Lower lobe of right lung (tissue), 2 donors: ENCODE results near the gene TMEM150B. TPM values are rescaled to one million over a fixed set of nuclear protein-coding genes. Genes with fewer than 3 reads are reported as not detected.

Experiments
- ATAC-seq, 2 donors: fragments of 200-7000 bp; cut with Tn5 transposase; one replicate each; pipeline ENCODE4 v1.9.1; 2020 to 2022; ENCODE audit warnings: mild to moderate bottlenecking in 2 of 2, moderate library complexity in 2 of 2
- DNase-seq: peaks from one replicate; pipeline ENCODE4 v3.0.0-alpha.2; 2020
- H3K27ac ChIP-seq: fragments of 200-600 bp; one replicate; pipeline ENCODE4 v1.8.0; 2022
- H3K27me3 ChIP-seq: fragments of 200-600 bp; one replicate; pipeline ENCODE4 v1.8.0; 2022; ENCODE audit warnings: low read depth
- H3K36me3 ChIP-seq: fragments of 200-600 bp; one replicate; pipeline ENCODE4 v1.8.0; 2022; ENCODE audit warnings: mild to moderate bottlenecking
- H3K4me1 ChIP-seq: fragments of 200-600 bp; one replicate; pipeline ENCODE4 v1.8.0; 2022
- H3K4me3 ChIP-seq: fragments of 200-600 bp; one replicate; pipeline ENCODE4 v1.8.0; 2022; ENCODE audit warnings: mild to moderate bottlenecking
- H3K9me3 ChIP-seq: fragments of 200-600 bp; one replicate; pipeline ENCODE4 v1.8.0; 2022
- CTCF ChIP-seq: fragments of 200-600 bp; IDR thresholded peaks from one replicate; pipeline ENCODE4 v1.8.0; 2022; ENCODE audit warnings: antibody characterized with exemption, mild to moderate bottlenecking
- intact Hi-C: fragments of 100-400 bp; cut with DNase I; formaldehyde crosslinking; loops from one replicate; pipeline ENCODE4 v1.11.0; 2022
- total RNA-seq: library from RNA; stranded (reverse); fragmentation: NEBNext Ultra II Directional; extraction: Animal tissue kit (Norgen Biotek cat#: 25700); gene quantifications from one replicate; pipeline ENCODE4 v1.2.1, GENCODE V29; 2021
- donor health status: DM: no; HTN: yes; CAD: no; lungs with severe emphysema.

The TMEM150B gene
- total RNA-seq, 1 donor from 2014 or later = 45.5 TPM

- Histone ChIP-seq H3K36me3 (peaks cover 66% of the 10 kb centered on the region), H3K27ac (no peak overlapping the region), H3K9me3 (no peaks in the 10 kb centered on the region), H3K4me3 (no peak overlapping the region), H3K27me3 (no peaks in the 10 kb centered on the region), H3K4me1 (peaks cover 2% of the 10 kb centered on the region)
- DNase-seq = no peak
- ATAC-seq = no peak
- no peak for TF ChIP-seq CTCF
- intact Hi-C loops = no loop called here
Measured at GRCh38 chr19:55273978-55274707, 51.0 kb downstream of the TMEM150B start.

GRCh38 chr19:55272142-55272541 is 53.0 kb downstream of the TMEM150B start:
- H3K4me3 ChIP-seq = no peak overlapping the region
- no peak for TF ChIP-seq CTCF
- intact Hi-C loops = no loop called here
- ATAC-seq = no peak
- H3K27ac ChIP-seq = no peak overlapping the region
- H3K27me3 ChIP-seq = no peaks in the 10 kb centered on the region
- no peak for DNase-seq
- H3K9me3 ChIP-seq = no peaks in the 10 kb centered on the region
- no peaks in the 10 kb centered on the region for H3K4me1 ChIP-seq
- H3K36me3 ChIP-seq = peaks cover 62% of the 10 kb centered on the region

GRCh38 chr19:55270172-55270942 is 54.8 kb downstream of the TMEM150B start:
- Histone ChIP-seq H3K36me3 (peaks cover 46% of the 10 kb centered on the region), H3K9me3 (no peaks in the 10 kb centered on the region), H3K4me3 (no peak overlapping the region), H3K27me3 (no peaks in the 10 kb centered on the region), H3K4me1 (no peaks in the 10 kb centered on the region), H3K27ac (no peak overlapping the region)
- TF ChIP-seq CTCF = no peak
- intact Hi-C loops = no loop called here
- DNase-seq (no peak), ATAC-seq (peak in 1 of 2 donors; percentile 40)

- Histone ChIP-seq H3K27me3 (no peaks in the 10 kb centered on the region), H3K4me1 (no peaks in the 10 kb centered on the region), H3K27ac (no peak overlapping the region), H3K36me3 (peaks cover 39% of the 10 kb centered on the region), H3K4me3 (no peak overlapping the region), H3K9me3 (no peaks in the 10 kb centered on the region)
- DNase-seq (no peak), ATAC-seq (no peak)
- intact Hi-C loops = no loop called here
- no peak for TF ChIP-seq CTCF
Measured at GRCh38 chr19:55269299-55269698, 55.8 kb downstream of the TMEM150B start.

- TF ChIP-seq CTCF = no peak
- intact Hi-C loops = no loop called here
- Histone ChIP-seq H3K36me3 (peaks cover 18% of the 10 kb centered on the region), H3K27ac (no peak overlapping the region), H3K4me3 (no peak overlapping the region), H3K27me3 (no peaks in the 10 kb centered on the region), H3K9me3 (no peaks in the 10 kb centered on the region), H3K4me1 (no peaks in the 10 kb centered on the region)
- DNase-seq (no peak), ATAC-seq (no peak)
Measured at GRCh38 chr19:55266840-55267239, 58.3 kb downstream of the TMEM150B start.
